HepG2 (cell line): ENCODE measurements around the gene C20orf144. TPM values are rescaled to one million over a fixed set of nuclear protein-coding genes. Genes with fewer than 3 reads are reported as not detected.
A peak's percentile ranks its signal among the peaks of the same experiment; 100 is the strongest.

Source experiments
- AHDC1 ChIP-seq: sonication (generic); formaldehyde crosslinking; IDR thresholded peaks from 2 replicates; pipeline ENCODE4 v1.5.1; 2020; ENCODE audit warnings: mild to moderate bottlenecking, missing genetic modification reagents, borderline replicate concordance
- ERF ChIP-seq: IDR thresholded peaks from 2 replicates; pipeline ENCODE4 v1.6.1; 2018; ENCODE audit warnings: missing biosample characterization, missing genetic modification reagents
- GABPA ChIP-seq, 2 experiments: IDR thresholded peaks; 2 replicates each; pipeline ENCODE4 v1.6.1; 2011 to 2016; ENCODE audit warnings: low read depth in 2 of 2, low read length in 1 of 2, missing biosample characterization in 1 of 2, missing genetic modification characterization in 1 of 2
- GABPB1 ChIP-seq: IDR thresholded peaks from 2 replicates; pipeline ENCODE4 v1.6.1; 2016; ENCODE audit warnings: mild to moderate bottlenecking, missing genetic modification reagents, moderate library complexity, missing compliant biosample characterization
- GATA4 ChIP-seq: sonication (generic); IDR thresholded peaks from 2 replicates; pipeline ENCODE4 v1.6.1; 2016; ENCODE audit warnings: antibody characterized with exemption, low read depth, borderline replicate concordance
- GFI1 ChIP-seq: sonication (generic); formaldehyde crosslinking; IDR thresholded peaks from 2 replicates; pipeline ENCODE4 v1.5.0; 2020; ENCODE audit warnings: missing genetic modification reagents, mild to moderate bottlenecking, borderline replicate concordance
- MED8 ChIP-seq: sonication (generic); formaldehyde crosslinking; IDR thresholded peaks from 2 replicates; pipeline ENCODE4 v1.8.1; 2023; ENCODE audit warnings: mild to moderate bottlenecking, missing genetic modification reagents; ENCODE audit not compliant: insufficient replicate concordance
- MYC ChIP-seq: sonication (generic); formaldehyde crosslinking; IDR thresholded peaks from 2 replicates; pipeline ENCODE4 v1.9.0; 2021; ENCODE audit warnings: missing genetic modification reagents, borderline replicate concordance
- NCOA2 ChIP-seq: sonication (generic); formaldehyde crosslinking; IDR thresholded peaks from 2 replicates; pipeline ENCODE4 v1.8.0; 2022; ENCODE audit warnings: inconsistent platforms
- NFYB ChIP-seq: sonication (generic); formaldehyde crosslinking; IDR thresholded peaks from 2 replicates; pipeline ENCODE4 v1.4.0; 2020; ENCODE audit warnings: missing genetic modification reagents
- POLR2AphosphoS2 ChIP-seq: IDR thresholded peaks from 2 replicates; pipeline ENCODE4 v1.6.1; 2011; ENCODE audit warnings: low read depth, low read length, improper control_type of control experiment
- TBX2 ChIP-seq: sonication (generic); formaldehyde crosslinking; IDR thresholded peaks from 2 replicates; pipeline ENCODE4 v1.5.0; 2020; ENCODE audit warnings: missing genetic modification reagents, mild to moderate bottlenecking, borderline replicate concordance
- ZNF121 ChIP-seq: sonication (generic); formaldehyde crosslinking; IDR thresholded peaks from 2 replicates; pipeline ENCODE4 v1.5.0; 2020; ENCODE audit warnings: mild to moderate bottlenecking, missing genetic modification reagents
- ZNF30 ChIP-seq: sonication (generic); formaldehyde crosslinking; IDR thresholded peaks from 2 replicates; pipeline ENCODE4 v1.5.0; 2020; ENCODE audit warnings: mild to moderate bottlenecking, missing genetic modification reagents
- ZNF430 ChIP-seq: sonication (generic); formaldehyde crosslinking; IDR thresholded peaks from 2 replicates; pipeline ENCODE4 v1.9.0; 2021; ENCODE audit warnings: mild to moderate bottlenecking, missing genetic modification reagents
- ZNF747 ChIP-seq: sonication (generic); formaldehyde crosslinking; IDR thresholded peaks from 2 replicates; pipeline ENCODE4 v1.8.1; 2023; ENCODE audit warnings: missing genetic modification reagents, mild to moderate bottlenecking, borderline replicate concordance
- ZNF878 ChIP-seq: sonication (generic); formaldehyde crosslinking; IDR thresholded peaks from 2 replicates; pipeline ENCODE4 v1.8.1; 2023; ENCODE audit warnings: mild to moderate bottlenecking, missing genetic modification reagents, moderate library complexity
- polyA plus RNA-seq, 8 experiments: library from polyadenylated mRNA; depleted of rRNA in 3 of 8; stranded (reverse) in 7 of 8; unstranded in 1 of 8; fragments of >200 nt; fragmentation: Illumina TruSeq in 4 of 8; extraction: Trizol in 4 of 8; gene quantifications; 2 replicates each; pipeline versions ENCODE4 v1.2.1 to v1.2.3, GENCODE V29; 2011 to 2016; ENCODE audit warnings: low read depth in 4 of 8, missing spikeins in 1 of 8, mixed read lengths in 1 of 8; ENCODE audit not compliant: insufficient read depth in 1 of 8
- total RNA-seq, 5 experiments: library from RNA; depleted of rRNA; stranded (reverse); fragments of >200 nt; fragmentation: Illumina TruSeq; extraction: Trizol; gene quantifications; 2 replicates each; pipeline ENCODE4 v1.2.3, GENCODE V29; 2016; ENCODE audit warnings: low read depth in 1 of 5
- TF ChIP-seq, protein P1 (sequence below): sonication (generic); formaldehyde crosslinking; IDR thresholded peaks from 2 replicates; pipeline ENCODE4 v1.5.0; 2020; ENCODE audit warnings: mild to moderate bottlenecking, missing genetic modification reagents
- TF ChIP-seq, protein P2 (sequence below): sonication (generic); formaldehyde crosslinking; IDR thresholded peaks from 2 replicates; pipeline ENCODE4 v1.5.0; 2020; ENCODE audit warnings: mild to moderate bottlenecking, missing genetic modification reagents, moderate library complexity
- TF ChIP-seq, protein P3 (sequence below): IDR thresholded peaks from 2 replicates; pipeline ENCODE4 v1.6.1; 2016; ENCODE audit warnings: missing genetic modification reagents, missing compliant biosample characterization

Gene C20orf144
- total and polyA plus RNA-seq, 2 of the 13 experiments (the other 11 are each of a cell fraction or from before 2014, with no cell fraction given) = 0.09 to 0.16 TPM

GRCh38 chr20:33653218-33653899 lies 8.8 kb upstream of the C20orf144 start (continued):
- TF ChIP-seq, protein P1, sequence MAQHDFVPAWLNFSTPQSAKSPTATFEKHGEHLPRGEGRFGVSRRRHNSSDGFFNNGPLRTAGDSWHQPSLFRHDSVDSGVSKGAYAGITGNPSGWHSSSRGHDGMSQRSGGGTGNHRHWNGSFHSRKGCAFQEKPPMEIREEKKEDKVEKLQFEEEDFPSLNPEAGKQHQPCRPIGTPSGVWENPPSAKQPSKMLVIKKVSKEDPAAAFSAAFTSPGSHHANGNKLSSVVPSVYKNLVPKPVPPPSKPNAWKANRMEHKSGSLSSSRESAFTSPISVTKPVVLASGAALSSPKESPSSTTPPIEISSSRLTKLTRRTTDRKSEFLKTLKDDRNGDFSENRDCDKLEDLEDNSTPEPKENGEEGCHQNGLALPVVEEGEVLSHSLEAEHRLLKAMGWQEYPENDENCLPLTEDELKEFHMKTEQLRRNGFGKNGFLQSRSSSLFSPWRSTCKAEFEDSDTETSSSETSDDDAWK (CRISPR knock-in tag) = no peak
- TF ChIP-seq MED8 (CRISPR knock-in tag) = no peak
- TF ChIP-seq ZNF747 (CRISPR knock-in tag) = 0 out of 2 replicates have a peak, but pooled peaks have one; percentile 64
- TF ChIP-seq TBX2 (CRISPR knock-in tag) = peak; percentile 68; the same call in 1 of the 2 replicates
- peak; percentile 38; the same call in 1 of the 2 replicates for TF ChIP-seq GFI1
- TF ChIP-seq, protein P2, sequence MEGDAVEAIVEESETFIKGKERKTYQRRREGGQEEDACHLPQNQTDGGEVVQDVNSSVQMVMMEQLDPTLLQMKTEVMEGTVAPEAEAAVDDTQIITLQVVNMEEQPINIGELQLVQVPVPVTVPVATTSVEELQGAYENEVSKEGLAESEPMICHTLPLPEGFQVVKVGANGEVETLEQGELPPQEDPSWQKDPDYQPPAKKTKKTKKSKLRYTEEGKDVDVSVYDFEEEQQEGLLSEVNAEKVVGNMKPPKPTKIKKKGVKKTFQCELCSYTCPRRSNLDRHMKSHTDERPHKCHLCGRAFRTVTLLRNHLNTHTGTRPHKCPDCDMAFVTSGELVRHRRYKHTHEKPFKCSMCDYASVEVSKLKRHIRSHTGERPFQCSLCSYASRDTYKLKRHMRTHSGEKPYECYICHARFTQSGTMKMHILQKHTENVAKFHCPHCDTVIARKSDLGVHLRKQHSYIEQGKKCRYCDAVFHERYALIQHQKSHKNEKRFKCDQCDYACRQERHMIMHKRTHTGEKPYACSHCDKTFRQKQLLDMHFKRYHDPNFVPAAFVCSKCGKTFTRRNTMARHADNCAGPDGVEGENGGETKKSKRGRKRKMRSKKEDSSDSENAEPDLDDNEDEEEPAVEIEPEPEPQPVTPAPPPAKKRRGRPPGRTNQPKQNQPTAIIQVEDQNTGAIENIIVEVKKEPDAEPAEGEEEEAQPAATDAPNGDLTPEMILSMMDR (CRISPR knock-in tag) = peak; percentile 99
- TF ChIP-seq ZNF430 (CRISPR knock-in tag) = no peak
- no peak for TF ChIP-seq GABPA (IDR thresholded peaks at IDR 0.05; ENCODE audit: low read depth, low read length)
- TF ChIP-seq GABPA (CRISPR knock-in tag; IDR thresholded peaks at IDR 0.05; ENCODE audit: low read depth) = no peak; the same call in 1 of the 2 replicates
- peak; percentile 58; the same call in 1 of the 2 replicates for TF ChIP-seq ERF (CRISPR knock-in tag)
- TF ChIP-seq, protein P3, sequence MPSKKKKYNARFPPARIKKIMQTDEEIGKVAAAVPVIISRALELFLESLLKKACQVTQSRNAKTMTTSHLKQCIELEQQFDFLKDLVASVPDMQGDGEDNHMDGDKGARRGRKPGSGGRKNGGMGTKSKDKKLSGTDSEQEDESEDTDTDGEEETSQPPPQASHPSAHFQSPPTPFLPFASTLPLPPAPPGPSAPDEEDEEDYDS (CRISPR knock-in tag) = peak; percentile 27; the same call in 1 of the 2 replicates
- no peak for TF ChIP-seq AHDC1 (CRISPR knock-in tag)
- peak; percentile 52 for TF ChIP-seq NCOA2
- TF ChIP-seq NFYB = no peak
- no peak for TF ChIP-seq ZNF121 (CRISPR knock-in tag)
- TF ChIP-seq ZNF878 (CRISPR knock-in tag) = 0 out of 2 replicates have a peak, but pooled peaks have one; percentile 53
- TF ChIP-seq GABPB1 (CRISPR knock-in tag) = peak; percentile 30; the same call in 1 of the 2 replicates
- no peak for TF ChIP-seq GATA4
- peak; percentile 69; the same call in 1 of the 2 replicates for TF ChIP-seq POLR2AphosphoS2
- TF ChIP-seq MYC (CRISPR knock-in tag) = no peak
- no peak for TF ChIP-seq ZNF30 (CRISPR knock-in tag)
